Activated T-cell treated with anti-CD3 and anti-CD28 coated beads for 4 hours (primary cell): ENCODE results near the gene PPFIBP2.
"Not testable (repeated sequence)": the region's sequence is repeated elsewhere in the genome, so short reads cannot be mapped to it uniquely, and the experiment has no call there.

Experiments
- DNase-seq: peaks from one replicate; pipeline ENCODE4 v3.0.0-alpha.2; 2020

PPFIBP2 gene

GRCh38 chr11:7639643-7640025 is 125.8 kb downstream of the PPFIBP2 start:
- DNase-seq: no peak

- no peak for DNase-seq
Observed at GRCh38 chr11:7640816-7641215, 127.0 kb downstream of the PPFIBP2 start.

GRCh38 chr11:7642747-7643146 is 128.9 kb downstream of the PPFIBP2 start:
- no peak for DNase-seq

- no peak for DNase-seq
Observed at GRCh38 chr11:7643314-7643713, 129.5 kb downstream of the PPFIBP2 start.

- DNase-seq: no peak
Observed at GRCh38 chr11:7645206-7645605, 131.4 kb downstream of the PPFIBP2 start.

GRCh38 chr11:7646866-7647265 is 133.1 kb downstream of the PPFIBP2 start:
- DNase-seq: no peak

- no peak for DNase-seq
Observed at GRCh38 chr11:7648264-7648663, 134.5 kb downstream of the PPFIBP2 start.

GRCh38 chr11:7651140-7651551 is 137.3 kb downstream of the PPFIBP2 start:
- no peak for DNase-seq

- no peak for DNase-seq
Observed at GRCh38 chr11:7651700-7652099, 137.9 kb downstream of the PPFIBP2 start.

- DNase-seq: no peak
Observed at GRCh38 chr11:7654195-7654705, 140.5 kb downstream of the PPFIBP2 start.

GRCh38 chr11:7655253-7656217 is 141.7 kb downstream of the PPFIBP2 start:
- no peak for DNase-seq

- DNase-seq: no peak
Observed at GRCh38 chr11:7656704-7657103, 142.9 kb downstream of the PPFIBP2 start.

- DNase-seq: no peak
Observed at GRCh38 chr11:7657306-7658025, 143.7 kb downstream of the PPFIBP2 start.

GRCh38 chr11:7663531-7663930 is 149.7 kb downstream of the PPFIBP2 start:
- not testable (repeated sequence) for DNase-seq

- no peak for DNase-seq
Observed at GRCh38 chr11:7664867-7665266, 151.1 kb downstream of the PPFIBP2 start.

- DNase-seq: peak; percentile 56
Observed at GRCh38 chr11:7665473-7666291, 151.9 kb downstream of the PPFIBP2 start.

- no peak for DNase-seq
Observed at GRCh38 chr11:7666292-7666866, 152.6 kb downstream of the PPFIBP2 start.

GRCh38 chr11:7667460-7667859 is 153.7 kb downstream of the PPFIBP2 start:
- DNase-seq: no peak

- no peak for DNase-seq
Observed at GRCh38 chr11:7668464-7668863, 154.7 kb downstream of the PPFIBP2 start.

- no peak for DNase-seq
Observed at GRCh38 chr11:7668911-7669310, 155.1 kb downstream of the PPFIBP2 start.

GRCh38 chr11:7670641-7671040 is 156.8 kb downstream of the PPFIBP2 start:
- no peak for DNase-seq
